Suppressor macrophage (primary cell): ENCODE results near the gene MEF2A.

Experiments used
- DNase-seq, 4 experiments: peaks; one replicate each; pipeline ENCODE4 v3.0.0-alpha.2; 2020 to 2022

The MEF2A gene

GRCh38 chr15:99706557-99707303 is 140.9 kb downstream of the MEF2A start:
- no peak for DNase-seq

GRCh38 chr15:99707473-99708270 is 141.9 kb downstream of the MEF2A start:
- DNase-seq = no peak

- DNase-seq = peak; percentile 48 to 73 (median 66)
These were observed 142.8 kb downstream of the MEF2A start for GRCh38 chr15:99708563-99708962.

GRCh38 chr15:99709243-99709986 is 143.6 kb downstream of the MEF2A start:
- no peak for DNase-seq

GRCh38 chr15:99711625-99712024 is 145.8 kb downstream of the MEF2A start:
- no peak for DNase-seq

- no peak for DNase-seq
These were observed 146.6 kb downstream of the MEF2A start for GRCh38 chr15:99712415-99712814.

GRCh38 chr15:99716540-99717095 is 150.8 kb downstream of the MEF2A start:
- no peak for DNase-seq

- no peak for DNase-seq
These were observed 151.6 kb downstream of the MEF2A start for GRCh38 chr15:99717161-99718009.

GRCh38 chr15:99718421-99718820 is 152.6 kb downstream of the MEF2A start:
- DNase-seq = no peak

GRCh38 chr15:99719096-99719541 is 153.3 kb downstream of the MEF2A start:
- peak in 2 of 4 experiments; percentile 19 to 20 for DNase-seq

- DNase-seq = no peak
These were observed 154.7 kb downstream of the MEF2A start for GRCh38 chr15:99720533-99720932.

GRCh38 chr15:99721104-99721778 is 155.5 kb downstream of the MEF2A start:
- no peak for DNase-seq

GRCh38 chr15:99721896-99722295 is 156.1 kb downstream of the MEF2A start:
- DNase-seq = no peak

- no peak for DNase-seq
These were observed 156.6 kb downstream of the MEF2A start for GRCh38 chr15:99722406-99722805.

- DNase-seq = no peak
These were observed 160.5 kb downstream of the MEF2A start for GRCh38 chr15:99726333-99726732.

GRCh38 chr15:99727330-99727729 is 161.5 kb downstream of the MEF2A start:
- DNase-seq = no peak

GRCh38 chr15:99727733-99728132 is 161.9 kb downstream of the MEF2A start:
- DNase-seq = no peak

- no peak for DNase-seq
These were observed 163.1 kb downstream of the MEF2A start for GRCh38 chr15:99728916-99729315.

GRCh38 chr15:99729327-99729726 is 163.5 kb downstream of the MEF2A start:
- DNase-seq = no peak

- peak in 3 of 4 experiments; percentile 8 to 25 (median 20) for DNase-seq
These were observed 164.1 kb downstream of the MEF2A start for GRCh38 chr15:99729920-99730319.
